ENCODE data around the gene TGFB1. TPM values are rescaled to one million over a fixed set of nuclear protein-coding genes. Genes with fewer than 3 reads are reported as not detected.

TGFB1 gene
- polyA plus RNA-seq, 1 of the 3 experiments (the other 2 are of a cell fraction): 25.5 TPM

GRCh38 chr19:41318696-41319499 is 34.8 kb downstream of the TGFB1 start:
- Histone ChIP-seq H3K4me3 (ENCODE audit: low read depth in 2 of 2, low read length in 1 of 2) (no peak overlapping the region), H3K9me3 (no peaks in the 10 kb centered on the region), H3K4me1 (ENCODE audit: control insufficient read depth in 1 of 2, insufficient read depth in 2 of 2, low read depth in 1 of 2, low read length in 1 of 2) (peaks cover 24 to 26% of the 10 kb centered on the region in 2 experiments; a peak in 3 of 4 replicates), H3K9ac (no peak overlapping the region), H3F3A (replicated peaks; ENCODE audit: insufficient read depth) (peaks cover 48% of the 10 kb centered on the region), H2AFZ (ENCODE audit: low read depth) (no peak overlapping the region), H3K4me2 (no peak overlapping the region), H3K36me3 (replicated peaks in 1 of 2; ENCODE audit: control insufficient read depth in 1 of 2, insufficient read depth in 2 of 2, low read length in 1 of 2) (peaks cover 31 to 48% of the 10 kb centered on the region in 2 experiments), H3K27ac (ENCODE audit: low read depth in 2 of 2, low read length in 1 of 2) (no peak overlapping the region), H4K20me1 (ENCODE audit: insufficient read depth) (no peaks in the 10 kb centered on the region), H3K27me3 (ENCODE audit: insufficient read depth) (no peaks in the 10 kb centered on the region), H3K9me2 (no peaks in the 10 kb centered on the region), H3K79me2 (ENCODE audit: insufficient read depth) (peaks cover 55% of the 10 kb centered on the region)
- POLR2A ChIA-PET: interaction anchor here (0.6 kb wide), 1 partner anchor 47 kb away, joined by 3 read pairs; no protein-coding TSS in a partner anchor
- TF ChIP-seq TAF1 (IDR thresholded peaks at IDR 0.05; ENCODE audit: borderline replicate concordance, low read depth, low read length): no peak
- TF ChIP-seq TCF12 (IDR thresholded peaks at IDR 0.05): no peak
- no peak for TF ChIP-seq FOXM1 (IDR thresholded peaks at IDR 0.05; ENCODE audit: low read depth)
- no peak for TF ChIP-seq CTCF (IDR thresholded peaks at IDR 0.05)
- TF ChIP-seq POLR2AphosphoS5 (IDR thresholded peaks at IDR 0.05; ENCODE audit: low read depth, low read length): no peak; the same call in 1 of the 2 replicates
- no peak for DNase-seq
- CTCF ChIA-PET: no interaction called here
- WGBS (ENCODE audit: low lambda C conversion rate): 92% methylated on average over 17 of the region's 19 CpGs

GRCh38 chr19:41316306-41316920 is 37.3 kb downstream of the TGFB1 start:
- Histone ChIP-seq H3K36me3 (replicated peaks in 1 of 2; ENCODE audit: control insufficient read depth in 1 of 2, insufficient read depth in 2 of 2, low read length in 1 of 2) (peaks cover 35 to 52% of the 10 kb centered on the region in 2 experiments), H3K4me2 (no peak overlapping the region), H3K27ac (ENCODE audit: low read depth in 2 of 2, low read length in 1 of 2) (no peak overlapping the region), H2AFZ (ENCODE audit: low read depth) (no peak overlapping the region), H4K20me1 (ENCODE audit: insufficient read depth) (no peaks in the 10 kb centered on the region), H3K4me3 (ENCODE audit: low read depth in 2 of 2, low read length in 1 of 2) (no peak overlapping the region), H3K9me2 (no peaks in the 10 kb centered on the region), H3K9me3 (no peaks in the 10 kb centered on the region), H3K9ac (no peak overlapping the region), H3K4me1 (ENCODE audit: control insufficient read depth in 1 of 2, insufficient read depth in 2 of 2, low read depth in 1 of 2, low read length in 1 of 2) (peaks cover 4 to 5% of the 10 kb centered on the region in 2 experiments; a peak in 2 of 4 replicates), H3K79me2 (ENCODE audit: insufficient read depth) (peaks cover 67% of the 10 kb centered on the region), H3F3A (replicated peaks; ENCODE audit: insufficient read depth) (peaks cover 55% of the 10 kb centered on the region), H3K27me3 (ENCODE audit: insufficient read depth) (no peaks in the 10 kb centered on the region)
- no peak for TF ChIP-seq IRF3 (IDR thresholded peaks at IDR 0.05; ENCODE audit: low read depth, low read length)
- no peak for TF ChIP-seq GATA2 (CRISPR knock-in tag; IDR thresholded peaks at IDR 0.05)
- TF ChIP-seq CTCF (IDR thresholded peaks at IDR 0.05): no peak
- TF ChIP-seq REST (IDR thresholded peaks at IDR 0.05; ENCODE audit: low read depth, low read length): no peak
- TF ChIP-seq JUND (IDR thresholded peaks at IDR 0.05): no peak
- TF ChIP-seq ZBTB33 (IDR thresholded peaks at IDR 0.05; ENCODE audit: borderline replicate concordance, low read depth): no peak
- TF ChIP-seq FOSL2 (IDR thresholded peaks at IDR 0.05; ENCODE audit: borderline replicate concordance, low read depth): no peak
- TF ChIP-seq USF1 (IDR thresholded peaks at IDR 0.05; ENCODE audit: borderline replicate concordance, low read depth): no peak
- ChIA-PET POLR2A (no interaction called here), CTCF (interaction anchor here (1.3 kb wide), 1 partner anchor 37 kb away, joined by 5 read pairs; no protein-coding TSS in a partner anchor)
- WGBS (ENCODE audit: low lambda C conversion rate): 97% methylated on average over 18 of the region's 24 CpGs
- DNase-seq: no peak

Measured in SK-N-SH (cell line).